Fibroblast of pulmonary artery (primary cell): ENCODE results near the gene HOXB1.

Source experiments
- DNase-seq: peaks from one replicate; pipeline ENCODE4 v3.0.0-alpha.2; 2010; ENCODE audit warnings: low read depth
- H3K4me3 ChIP-seq: replicated peaks from 2 replicates; pipeline ENCODE4 v1.5.1; 2011; ENCODE audit warnings: low read depth, mild to moderate bottlenecking, control low read depth, low read length, moderate library complexity
- CTCF ChIP-seq: IDR thresholded peaks from 2 replicates; pipeline ENCODE4 v1.5.1; 2011; ENCODE audit warnings: mild to moderate bottlenecking, control low read depth, low read length, inconsistent platforms; ENCODE audit errors: missing control alignments

Gene HOXB1

GRCh38 chr17:48490451-48490892, 40.3 kb downstream of the HOXB1 start:
- no peak for TF ChIP-seq CTCF
- H3K4me3 ChIP-seq = no peak overlapping the region
- DNase-seq = no peak

- TF ChIP-seq CTCF = no peak
- no peak overlapping the region for H3K4me3 ChIP-seq
- no peak for DNase-seq
Observed at GRCh38 chr17:48489781-48490180, 41.0 kb downstream of the HOXB1 start.

GRCh38 chr17:48488548-48489106, 42.2 kb downstream of the HOXB1 start:
- DNase-seq = no peak
- no peak for TF ChIP-seq CTCF
- H3K4me3 ChIP-seq = no peak overlapping the region

GRCh38 chr17:48487221-48487620, 43.6 kb downstream of the HOXB1 start:
- no peak overlapping the region for H3K4me3 ChIP-seq
- DNase-seq = no peak
- TF ChIP-seq CTCF = no peak

GRCh38 chr17:48486557-48486956, 44.3 kb downstream of the HOXB1 start:
- DNase-seq = peak; percentile 91
- no peak overlapping the region for H3K4me3 ChIP-seq
- peak; percentile 29 for TF ChIP-seq CTCF

- no peak overlapping the region for H3K4me3 ChIP-seq
- no peak for TF ChIP-seq CTCF
- no peak for DNase-seq
Observed at GRCh38 chr17:48484850-48485249, 46.0 kb downstream of the HOXB1 start.

- DNase-seq = no peak
- no peak for TF ChIP-seq CTCF
- no peak overlapping the region for H3K4me3 ChIP-seq
Observed at GRCh38 chr17:48484256-48484655, 46.6 kb downstream of the HOXB1 start.
